ENCODE measurements around the gene SORBS2.

DNA sequence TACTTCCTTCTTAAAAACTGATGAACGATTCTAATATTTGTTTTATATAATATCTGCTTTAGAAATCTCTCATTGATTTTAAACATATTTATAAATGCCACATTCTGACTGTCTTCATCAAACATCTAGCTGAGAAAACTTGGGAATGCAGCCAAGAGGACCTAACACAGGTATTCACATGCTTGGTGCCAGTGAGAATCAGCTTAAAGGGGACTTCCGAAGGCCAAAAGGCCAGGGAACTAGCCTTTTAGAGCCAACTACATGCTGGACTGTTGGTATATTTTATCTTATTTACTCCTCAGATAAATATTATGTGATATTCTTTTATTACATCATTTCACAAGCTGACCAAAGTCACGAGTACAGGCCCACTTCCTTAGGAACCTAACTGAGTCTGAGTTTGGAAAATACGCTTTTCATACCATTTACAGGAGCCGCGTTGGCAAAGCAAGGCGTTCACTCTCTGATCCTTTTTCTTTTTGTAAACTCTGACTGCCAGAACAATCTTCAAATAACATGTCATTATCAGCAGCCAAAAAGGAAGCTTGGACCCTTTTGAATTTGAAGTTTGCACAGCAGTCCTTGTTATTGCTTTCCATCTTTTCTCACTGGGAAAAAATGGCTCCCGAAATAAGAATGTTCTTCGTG, 235.6 kb downstream of the SORBS2 start:
- no peak for TF ChIP-seq MAZ (IDR thresholded peaks at IDR 0.05; ENCODE audit: borderline replicate concordance, low read depth, low read length)
- TF ChIP-seq, protein P1, sequence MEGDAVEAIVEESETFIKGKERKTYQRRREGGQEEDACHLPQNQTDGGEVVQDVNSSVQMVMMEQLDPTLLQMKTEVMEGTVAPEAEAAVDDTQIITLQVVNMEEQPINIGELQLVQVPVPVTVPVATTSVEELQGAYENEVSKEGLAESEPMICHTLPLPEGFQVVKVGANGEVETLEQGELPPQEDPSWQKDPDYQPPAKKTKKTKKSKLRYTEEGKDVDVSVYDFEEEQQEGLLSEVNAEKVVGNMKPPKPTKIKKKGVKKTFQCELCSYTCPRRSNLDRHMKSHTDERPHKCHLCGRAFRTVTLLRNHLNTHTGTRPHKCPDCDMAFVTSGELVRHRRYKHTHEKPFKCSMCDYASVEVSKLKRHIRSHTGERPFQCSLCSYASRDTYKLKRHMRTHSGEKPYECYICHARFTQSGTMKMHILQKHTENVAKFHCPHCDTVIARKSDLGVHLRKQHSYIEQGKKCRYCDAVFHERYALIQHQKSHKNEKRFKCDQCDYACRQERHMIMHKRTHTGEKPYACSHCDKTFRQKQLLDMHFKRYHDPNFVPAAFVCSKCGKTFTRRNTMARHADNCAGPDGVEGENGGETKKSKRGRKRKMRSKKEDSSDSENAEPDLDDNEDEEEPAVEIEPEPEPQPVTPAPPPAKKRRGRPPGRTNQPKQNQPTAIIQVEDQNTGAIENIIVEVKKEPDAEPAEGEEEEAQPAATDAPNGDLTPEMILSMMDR (conservative IDR thresholded peaks at IDR 0.05; ENCODE audit: low read depth, low read length): no peak
- no peak for TF ChIP-seq CHD1 (IDR thresholded peaks at IDR 0.05; ENCODE audit: low read depth, low read length)

Data from IMR-90 (cell line).